Activated T-cell treated with anti-CD3 and anti-CD28 coated beads for 48 hours (primary cell): ENCODE measurements around the gene NME3.

Source experiments
- DNase-seq: peaks from one replicate; pipeline ENCODE4 v3.0.0-alpha.2; 2020; ENCODE audit warnings: low read depth

The NME3 gene

DNA sequence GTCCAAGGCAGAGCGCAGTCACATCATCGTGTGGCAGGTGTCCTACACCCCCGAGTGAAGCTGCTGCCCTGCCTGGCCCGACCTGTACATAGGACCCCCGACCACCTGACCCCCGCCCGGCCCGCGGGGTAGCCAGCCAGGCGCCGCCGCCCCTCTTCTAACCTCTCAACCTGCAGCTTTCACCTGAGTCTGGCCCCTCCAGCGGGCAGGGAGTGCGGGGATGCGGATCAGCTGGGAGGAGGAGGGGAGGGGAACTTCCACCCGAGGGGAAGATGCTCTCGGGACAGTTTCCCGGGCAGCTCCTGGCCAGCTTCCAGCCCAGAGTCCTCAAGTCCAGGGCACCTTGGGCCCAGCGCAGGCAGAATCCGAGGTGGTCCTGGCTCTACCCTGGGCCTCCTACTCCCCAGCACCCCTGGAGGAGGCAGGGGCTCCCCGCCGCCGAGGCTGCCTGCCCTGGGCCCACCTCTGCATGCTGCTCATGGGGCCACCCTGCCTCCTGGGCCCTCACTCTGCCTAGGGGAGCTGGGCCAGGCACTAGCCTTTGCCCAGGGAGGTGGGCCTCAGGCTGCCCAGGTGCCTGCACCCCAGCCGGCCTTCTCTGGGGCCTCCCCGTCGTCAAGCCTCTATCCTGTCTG, 2.5 kb downstream of the NME3 start:
- no peak for DNase-seq

DNA sequence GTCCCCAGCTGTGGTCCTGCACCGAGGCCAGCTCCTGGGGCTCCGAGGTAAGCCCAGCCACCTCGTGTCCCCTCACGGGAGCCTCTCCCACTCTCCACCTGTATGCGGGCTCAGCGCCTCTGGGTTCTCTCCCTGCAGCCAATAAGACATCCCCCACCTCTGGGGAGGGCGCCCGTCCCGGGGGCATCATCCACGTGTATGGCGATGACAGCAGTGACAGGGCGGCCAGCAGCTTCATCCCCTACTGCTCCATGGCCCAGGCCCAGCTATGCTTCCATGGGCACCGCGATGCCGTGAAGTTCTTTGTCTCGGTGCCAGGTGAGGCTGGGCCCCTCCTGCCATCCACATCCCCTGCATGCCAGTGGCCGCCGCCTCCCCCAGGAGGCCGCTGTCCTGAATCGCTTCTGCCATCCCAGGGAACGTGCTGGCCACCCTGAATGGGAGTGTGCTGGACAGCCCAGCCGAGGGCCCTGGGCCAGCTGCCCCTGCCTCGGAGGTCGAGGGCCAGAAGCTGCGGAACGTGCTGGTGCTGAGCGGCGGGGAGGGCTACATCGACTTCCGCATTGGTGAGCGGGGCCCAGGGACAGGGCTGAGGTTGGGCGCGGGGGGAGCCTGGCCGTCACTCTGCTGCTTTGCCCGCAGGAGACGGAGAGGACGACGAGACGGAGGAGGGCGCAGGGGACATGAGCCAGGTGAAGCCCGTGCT, 3.1 kb downstream of the NME3 start:
- DNase-seq: no peak

DNA sequence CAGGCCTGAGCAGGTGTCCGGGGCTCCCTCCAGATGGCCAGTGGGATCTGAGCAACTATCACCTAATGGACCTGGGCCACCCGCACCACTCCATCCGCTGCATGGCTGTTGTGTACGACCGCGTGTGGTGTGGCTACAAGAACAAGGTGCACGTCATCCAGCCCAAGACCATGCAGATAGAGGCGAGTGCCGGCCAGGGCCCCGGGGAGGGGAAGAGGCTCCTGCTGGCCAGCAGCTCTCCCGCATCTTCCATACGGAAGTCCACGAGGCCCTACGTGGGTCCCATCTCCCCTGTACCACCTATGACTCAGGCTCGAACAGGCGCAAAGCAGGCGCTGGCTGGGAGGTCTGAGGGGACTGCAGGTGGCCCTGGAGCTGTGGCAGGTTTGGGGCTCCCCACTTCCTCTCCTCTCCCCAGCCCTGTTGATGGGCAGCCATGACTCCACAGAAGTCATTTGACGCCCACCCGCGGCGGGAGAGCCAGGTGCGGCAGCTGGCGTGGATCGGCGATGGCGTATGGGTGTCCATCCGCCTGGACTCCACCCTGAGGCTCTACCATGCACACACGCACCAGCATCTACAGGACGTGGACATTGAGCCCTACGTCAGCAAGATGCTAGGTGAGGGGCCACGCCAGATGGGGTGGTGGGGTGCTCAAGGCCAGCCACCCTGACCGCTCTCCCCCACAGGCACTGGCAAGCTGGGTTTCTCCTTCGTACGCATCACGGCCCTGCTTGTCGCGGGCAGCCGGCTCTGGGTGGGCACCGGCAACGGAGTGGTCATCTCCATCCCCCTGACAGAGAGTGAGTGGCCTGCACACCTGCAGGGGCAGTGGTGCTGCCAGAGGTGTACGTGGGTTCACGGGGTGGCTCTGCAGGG, 4.0 kb downstream of the NME3 start:
- no peak for DNase-seq

DNA sequence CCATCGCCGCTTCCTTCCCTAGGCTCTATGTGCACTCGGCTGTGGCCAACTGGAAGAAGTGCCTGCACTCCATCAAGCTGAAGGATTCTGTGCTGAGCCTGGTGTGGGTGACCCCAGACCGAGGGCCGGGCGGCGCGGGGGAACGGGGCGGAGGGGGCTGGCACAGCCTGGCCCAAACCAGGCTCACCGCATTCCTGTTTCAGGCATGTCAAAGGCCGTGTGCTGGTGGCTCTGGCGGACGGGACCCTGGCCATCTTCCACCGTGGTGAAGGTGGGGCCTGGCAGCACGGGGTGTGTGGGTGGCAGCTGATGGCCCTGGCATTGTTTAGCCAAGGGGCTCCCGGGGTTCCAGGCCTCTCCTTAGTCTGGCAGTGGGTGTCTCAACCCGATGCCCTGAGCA, 4.6 kb downstream of the NME3 start:
- no peak for DNase-seq

DNA sequence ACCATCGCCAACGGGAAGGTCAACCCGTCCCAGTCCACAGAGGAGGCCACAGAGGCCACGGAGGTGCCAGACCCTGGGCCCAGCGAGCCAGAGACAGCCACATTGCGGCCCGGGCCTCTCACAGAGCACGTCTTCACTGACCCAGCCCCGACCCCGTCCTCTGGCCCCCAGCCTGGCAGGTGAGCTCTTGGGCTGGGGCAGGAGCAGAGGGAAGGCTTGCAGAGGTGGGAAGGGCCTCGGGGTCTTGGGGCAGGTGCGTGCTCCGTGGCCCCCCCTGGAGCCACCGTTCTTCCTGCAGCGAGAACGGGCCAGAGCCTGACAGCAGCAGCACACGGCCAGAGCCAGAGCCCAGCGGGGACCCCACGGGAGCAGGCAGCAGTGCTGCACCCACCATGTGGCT, 5.1 kb downstream of the NME3 start:
- DNase-seq: no peak

DNA sequence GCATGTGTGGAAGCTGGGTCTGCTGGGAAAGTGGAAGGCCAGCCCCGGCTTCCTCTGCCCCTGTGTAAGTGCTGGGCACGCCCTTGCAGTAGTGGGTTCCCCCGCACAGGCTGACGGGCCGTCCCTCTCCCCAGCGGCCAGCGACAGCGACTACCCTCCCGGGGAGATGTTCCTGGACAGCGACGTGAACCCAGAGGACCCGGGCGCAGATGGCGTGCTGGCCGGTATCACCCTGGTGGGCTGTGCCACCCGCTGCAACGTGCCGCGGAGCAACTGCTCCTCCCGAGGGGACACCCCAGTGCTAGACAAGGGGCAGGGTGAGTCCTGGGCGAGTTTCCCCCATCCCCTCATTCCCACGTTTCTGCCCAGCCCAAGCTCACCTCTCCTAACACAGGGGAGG, 5.5 kb downstream of the NME3 start:
- DNase-seq: no peak

DNA sequence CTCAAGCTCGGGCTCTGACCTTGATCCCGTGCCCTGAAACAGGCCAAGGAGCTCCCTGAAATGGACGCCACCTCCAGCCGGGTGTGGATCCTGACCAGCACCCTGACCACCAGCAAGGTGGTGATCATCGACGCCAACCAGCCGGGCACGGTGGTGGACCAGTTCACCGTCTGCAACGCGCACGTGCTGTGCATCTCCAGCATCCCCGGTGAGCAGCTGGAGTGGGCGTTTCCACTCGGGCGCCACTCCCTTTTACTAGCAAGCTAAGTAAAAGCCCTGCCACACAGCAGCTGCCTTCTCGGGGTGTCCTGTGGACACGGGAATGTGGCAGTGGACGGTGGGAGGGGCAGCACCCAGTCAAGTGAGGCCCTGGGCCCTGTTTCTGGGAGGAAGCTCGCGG, 6.4 kb downstream of the NME3 start:
- DNase-seq: no peak

DNA sequence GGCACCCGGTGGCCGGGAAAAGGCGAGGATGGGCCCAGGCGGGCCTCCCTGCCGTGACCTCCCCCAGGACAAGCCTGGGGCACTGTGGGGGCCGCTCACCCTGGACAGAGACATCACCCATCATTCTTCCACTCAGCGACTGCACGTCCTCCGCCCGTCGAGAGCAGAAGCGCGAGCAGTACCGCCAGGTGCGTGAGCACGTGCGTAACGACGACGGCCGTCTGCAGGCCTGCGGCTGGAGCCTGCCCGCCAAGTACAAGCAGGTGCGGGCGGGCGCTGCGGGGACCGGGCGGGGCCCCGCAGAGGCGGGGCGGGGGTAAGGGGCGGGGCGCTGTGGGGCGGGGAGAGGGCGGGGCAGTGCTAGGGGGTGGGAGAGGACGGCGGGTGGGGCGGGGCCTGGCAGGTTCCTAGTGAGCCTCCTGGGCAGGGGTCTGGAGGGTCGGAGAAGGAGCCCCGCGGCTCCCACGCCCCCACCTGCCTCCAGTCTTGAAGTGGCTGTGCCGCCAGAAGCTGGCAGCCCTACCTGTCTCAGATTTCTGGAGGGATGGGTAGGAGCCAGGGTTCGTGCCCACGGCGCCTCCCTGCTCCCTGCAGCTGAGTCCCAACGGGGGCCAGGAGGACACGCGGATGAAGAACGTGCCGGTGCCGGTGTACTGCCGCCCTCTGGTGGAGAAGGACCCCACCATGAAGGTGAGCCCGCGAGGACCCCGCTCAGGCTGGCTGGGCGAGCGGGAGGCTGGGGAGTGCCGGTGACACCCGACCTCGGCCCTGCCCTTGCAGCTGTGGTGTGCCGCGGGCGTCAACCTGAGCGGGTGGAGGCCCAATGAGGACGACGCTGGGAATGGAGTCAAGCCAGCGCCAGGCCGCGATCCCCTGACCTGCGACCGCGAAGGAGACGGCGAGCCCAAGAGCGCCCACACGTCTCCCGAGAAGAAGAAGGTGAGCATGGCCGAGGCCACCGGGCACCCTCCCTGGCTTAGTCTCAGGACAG, 7.5 kb downstream of the NME3 start:
- DNase-seq: no peak

DNA sequence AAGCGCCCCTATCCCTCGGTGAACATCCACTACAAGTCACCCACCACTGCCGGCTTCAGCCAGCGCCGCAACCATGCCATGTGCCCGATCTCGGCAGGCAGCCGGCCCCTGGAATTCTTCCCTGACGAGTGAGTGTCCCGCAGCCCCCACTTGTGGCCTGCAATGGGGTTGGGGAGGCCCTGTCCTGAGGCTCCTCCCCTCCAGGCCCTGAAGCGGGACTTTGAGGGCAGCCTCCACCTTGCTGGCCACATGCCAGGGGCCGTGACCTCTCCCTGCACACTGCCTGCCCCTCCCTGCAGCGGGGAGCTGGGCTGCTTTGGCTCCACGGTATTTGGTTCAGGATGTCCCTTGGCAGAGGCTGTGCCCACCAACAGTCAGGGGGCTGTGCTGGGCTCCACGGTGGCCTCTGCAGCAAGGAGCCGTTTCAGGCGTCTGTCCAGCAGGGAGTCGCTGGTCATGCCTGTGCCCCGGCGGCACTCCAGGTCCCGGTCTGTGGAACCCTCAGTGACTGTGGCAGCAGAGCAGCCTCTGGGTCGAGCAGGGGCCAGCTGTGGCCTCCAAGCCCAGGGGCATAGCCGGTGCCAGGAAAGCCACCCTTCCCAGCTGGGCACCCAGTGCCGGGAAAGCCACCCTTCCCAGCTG, 8.3 kb downstream of the NME3 start:
- DNase-seq: no peak

DNA sequence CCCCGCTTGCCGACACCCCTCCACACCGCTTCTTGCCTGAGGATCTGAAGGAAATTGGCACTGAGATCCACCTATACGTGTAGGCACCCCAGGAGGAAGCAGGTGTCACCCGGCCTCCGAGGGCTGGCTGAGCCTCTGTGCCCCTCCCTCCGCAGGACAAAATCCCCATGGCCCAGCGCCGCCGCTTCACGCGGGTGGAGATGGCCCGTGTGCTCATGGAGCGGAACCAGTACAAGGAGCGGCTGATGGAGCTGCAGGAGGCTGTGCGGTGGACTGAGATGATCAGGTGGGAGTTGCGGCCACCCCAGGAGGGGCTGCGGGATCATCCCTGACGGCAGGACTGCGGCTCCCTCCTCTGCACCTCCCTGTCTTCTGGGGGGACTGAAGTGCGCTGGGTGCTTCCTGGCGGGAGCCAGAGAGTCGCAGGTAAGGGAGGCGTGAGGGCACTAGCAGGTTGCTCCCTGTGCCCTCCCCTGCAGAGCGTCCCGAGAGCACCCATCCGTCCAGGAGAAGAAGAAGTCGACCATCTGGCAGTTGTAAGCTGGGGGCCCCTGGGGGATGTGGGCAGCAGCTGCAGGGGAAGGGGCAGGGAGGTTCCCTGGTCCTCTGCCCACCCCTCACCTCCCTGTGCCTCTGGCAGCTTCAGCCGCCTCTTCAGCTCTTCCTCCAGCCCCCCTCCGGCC, 9.0 kb downstream of the NME3 start:
- no peak for DNase-seq

DNA sequence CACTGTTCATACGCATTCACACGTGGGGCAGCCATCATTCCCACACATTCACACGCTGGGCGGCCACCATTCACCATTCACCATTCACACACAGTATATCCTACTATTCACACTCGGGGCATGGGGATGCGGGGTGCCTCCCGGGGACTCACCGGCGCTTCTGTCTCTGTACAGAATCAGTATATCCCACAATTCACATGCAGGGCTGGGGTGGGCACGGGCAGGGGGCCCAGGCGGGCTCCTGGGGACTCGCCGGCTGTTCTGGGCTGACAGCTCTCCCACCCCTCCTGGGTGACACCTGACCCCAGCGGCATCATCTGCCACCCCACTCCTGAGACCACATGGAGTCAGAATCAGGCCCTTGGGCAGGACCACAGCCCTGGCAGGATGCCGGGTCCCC, 9.6 kb downstream of the NME3 start:
- no peak for DNase-seq

DNA sequence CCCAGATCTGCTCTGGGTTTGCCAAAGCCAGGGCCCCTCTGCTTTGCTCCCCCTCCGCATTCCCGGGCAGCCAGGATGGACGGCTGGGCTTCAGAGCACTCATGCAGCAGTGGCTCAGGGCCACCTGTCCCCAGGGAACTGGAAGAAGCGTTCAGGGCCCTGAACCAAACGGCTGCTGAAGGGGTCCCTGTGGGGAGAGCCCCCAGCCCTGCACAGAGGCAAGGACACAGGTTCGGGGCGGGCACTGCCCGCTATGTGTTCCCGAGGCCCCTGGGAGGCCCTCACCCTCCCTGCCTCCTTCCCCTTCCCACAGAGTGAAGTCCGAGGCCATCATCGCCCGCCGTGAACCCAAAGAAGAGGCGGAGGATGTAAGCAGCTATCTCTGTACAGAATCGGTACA, 10.4 kb downstream of the NME3 start:
- no peak for DNase-seq

DNA sequence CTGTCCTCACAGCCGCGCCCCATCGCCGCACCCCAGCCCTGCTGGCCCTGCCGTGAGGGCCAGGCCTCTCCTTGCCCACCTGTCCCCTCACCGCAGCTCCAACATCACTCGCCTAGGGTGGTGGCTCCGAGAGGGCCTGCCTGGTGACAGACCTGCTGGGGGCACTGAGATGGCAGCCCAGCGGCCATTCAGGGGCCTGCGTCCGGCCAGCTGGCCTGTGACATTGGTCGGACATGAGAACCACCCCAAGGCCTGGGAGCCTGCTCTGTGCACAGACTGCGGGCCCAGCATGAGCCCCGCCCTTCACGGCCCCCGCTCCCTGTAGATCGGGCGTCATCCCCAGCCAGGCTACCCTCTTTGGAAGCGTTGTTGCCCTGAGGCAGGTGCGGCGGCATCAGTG, 11.8 kb downstream of the NME3 start:
- DNase-seq: no peak

DNA sequence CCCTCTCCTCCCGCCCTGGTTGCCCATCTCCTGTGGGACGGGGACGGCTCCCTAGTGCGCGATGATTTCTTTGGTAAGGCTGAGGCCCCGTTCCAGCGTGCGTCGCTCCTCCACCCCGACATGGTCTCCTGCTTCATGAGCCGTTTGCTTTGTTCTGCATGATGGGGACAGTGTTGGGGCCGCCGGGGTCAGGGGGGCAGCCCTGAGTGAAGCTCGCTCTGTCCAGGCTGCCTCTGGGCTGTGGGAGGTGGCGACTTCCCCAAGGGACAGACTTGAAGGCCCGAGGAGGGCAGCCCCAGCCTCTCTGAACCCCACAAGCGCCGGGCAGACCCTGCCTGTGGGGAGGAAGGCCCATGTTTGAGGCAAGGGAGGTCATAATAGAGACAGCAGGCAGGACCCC, 12.4 kb downstream of the NME3 start:
- no peak for DNase-seq

DNA sequence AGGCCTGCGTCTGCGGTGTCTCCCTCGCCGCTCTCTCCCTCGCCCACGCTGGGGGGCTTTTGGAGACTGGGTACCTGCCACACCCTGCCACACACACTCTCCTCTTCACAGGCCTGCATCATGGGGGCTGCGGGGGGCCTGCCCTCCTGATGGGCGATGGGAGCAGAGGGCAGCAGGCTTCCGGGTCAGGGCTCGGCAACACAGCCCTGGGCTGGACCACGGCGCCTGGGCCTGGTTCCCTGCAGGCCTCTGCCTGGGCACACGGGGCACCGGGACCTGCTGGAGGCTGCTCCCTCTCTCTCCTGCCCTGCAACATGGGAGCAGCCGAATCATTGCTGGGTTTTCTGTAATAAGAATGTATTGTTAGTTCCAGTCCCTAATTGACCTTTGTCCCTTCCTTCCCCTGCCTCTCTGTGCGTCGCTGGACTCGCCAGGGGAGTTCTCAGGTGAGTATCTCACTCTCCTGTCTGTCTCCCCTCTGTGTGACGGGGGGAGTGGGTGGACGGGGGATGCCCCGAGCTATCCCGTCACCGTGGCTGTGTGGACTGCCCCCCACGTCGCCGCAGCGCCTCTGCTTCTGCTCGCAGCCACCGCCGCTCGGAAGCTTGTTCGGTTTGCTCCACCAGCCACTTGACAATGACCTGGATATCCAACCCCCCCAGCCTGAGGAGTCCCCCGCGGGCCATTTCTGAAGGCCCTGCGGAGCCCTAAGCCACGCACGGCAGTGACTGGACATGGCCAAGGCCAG, 13.5 kb downstream of the NME3 start:
- DNase-seq: no peak

DNA sequence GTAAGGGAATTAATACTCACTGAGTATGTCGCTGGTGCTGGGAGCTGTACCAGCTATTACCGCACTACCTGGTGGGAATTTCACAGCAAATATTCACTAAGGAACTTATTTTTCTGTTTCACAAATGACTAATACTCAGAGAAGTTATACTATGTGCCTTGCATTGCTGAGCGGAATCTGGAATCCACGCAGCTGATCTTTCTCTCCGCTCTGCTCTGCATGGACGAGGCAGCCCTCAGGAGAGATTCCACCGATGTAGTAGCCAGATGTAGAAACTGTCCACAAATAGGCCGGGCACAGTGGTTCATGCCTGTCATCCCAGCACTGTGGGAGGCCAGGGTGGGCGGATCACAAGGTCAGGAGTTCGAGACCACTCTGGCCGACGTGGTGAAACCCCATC, 17.1 kb downstream of the NME3 start:
- no peak for DNase-seq

DNA sequence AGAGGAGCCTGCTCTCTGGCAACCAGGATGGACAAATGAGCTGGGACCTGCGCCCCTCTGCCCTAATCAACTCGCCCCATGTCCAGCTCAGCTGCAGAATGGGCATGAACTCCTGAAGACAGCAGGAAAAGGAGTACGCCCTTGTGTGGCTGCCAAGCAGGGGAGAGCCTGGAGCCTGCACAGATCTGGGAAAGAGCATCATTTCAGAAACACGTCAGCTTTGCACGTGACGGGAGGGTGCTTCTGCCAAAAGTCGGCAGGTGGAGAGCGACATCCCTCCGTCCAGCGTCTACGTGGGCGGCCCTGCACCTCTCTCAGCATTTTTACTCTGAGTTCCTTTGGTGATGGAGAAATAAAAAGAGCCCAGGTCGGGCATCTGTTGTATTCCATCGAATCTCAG, 18.5 kb downstream of the NME3 start:
- DNase-seq: no peak

DNA sequence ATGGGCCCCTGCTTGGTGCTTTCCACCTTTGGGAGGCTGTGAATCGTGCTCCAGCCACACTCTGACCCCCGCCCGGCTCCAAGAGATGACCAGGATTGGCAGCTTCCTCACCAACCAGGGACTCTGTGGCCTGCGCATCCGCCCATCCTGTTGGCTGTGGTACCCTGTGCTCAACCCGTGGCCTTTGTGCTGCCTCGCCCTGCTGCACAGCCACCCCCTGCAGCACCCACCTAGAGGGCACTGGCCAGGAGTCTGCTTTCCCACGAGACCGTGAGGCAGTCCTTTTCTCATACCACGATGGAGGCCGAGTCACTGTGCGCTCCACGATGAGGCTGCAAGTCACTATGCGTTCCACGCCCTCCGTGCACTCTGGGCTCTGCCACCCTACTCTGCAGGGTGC, 19.4 kb downstream of the NME3 start:
- no peak for DNase-seq

DNA sequence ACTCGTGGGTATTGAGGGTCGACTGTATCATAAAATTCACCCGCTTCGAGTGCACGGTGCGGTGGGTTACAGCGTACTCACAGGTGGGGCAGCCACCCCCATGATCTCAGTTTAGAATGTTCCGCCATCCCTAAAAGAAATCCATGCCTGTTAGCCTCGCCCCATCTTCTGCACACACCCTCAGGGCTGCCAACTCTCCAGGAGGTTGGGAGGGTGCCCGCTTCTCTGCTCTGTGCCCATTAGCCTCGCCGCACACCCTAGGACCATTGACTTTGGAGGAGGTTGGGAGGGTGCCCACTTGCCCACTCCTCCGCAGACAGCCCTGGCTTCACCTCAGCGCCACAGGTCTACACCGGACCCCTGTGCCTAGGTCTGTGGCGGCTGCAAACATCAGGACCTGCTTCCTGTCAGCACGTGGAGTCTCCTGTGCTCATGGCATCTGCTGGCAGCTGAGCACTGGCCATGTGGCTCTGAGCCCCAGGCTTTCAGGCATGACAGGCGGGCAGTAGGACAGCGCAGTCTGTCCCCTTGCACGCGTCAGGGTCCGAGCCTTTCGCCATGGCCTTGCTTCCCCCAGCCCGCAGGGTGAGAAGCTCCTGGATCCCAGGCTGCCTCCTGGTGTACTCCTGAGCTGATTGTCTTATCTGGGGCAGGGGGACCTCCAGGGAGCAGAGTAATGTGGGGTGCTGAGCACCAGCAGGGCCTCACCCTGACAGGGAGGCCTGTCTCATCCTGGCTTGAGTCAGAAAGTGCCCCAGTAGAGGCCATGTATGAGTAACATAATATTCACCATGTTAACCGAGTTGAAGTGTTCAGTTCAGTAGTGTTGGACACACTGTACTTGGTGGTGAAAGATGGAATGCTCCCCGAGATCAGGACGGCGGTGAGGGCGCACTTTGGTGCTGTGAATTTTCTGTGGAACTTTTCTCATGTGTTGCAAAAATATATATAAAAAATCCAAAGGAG, 21.9 kb downstream of the NME3 start:
- no peak for DNase-seq
